Ramos (cell line): ENCODE results near the gene RHO.

ENCODE experiments used
- in situ Hi-C: fragments of 300-500 bp; cut with MboI; formaldehyde crosslinking; loops from one replicate; pipeline ENCODE4 v1.14.3; 2022; ENCODE audit warnings: low sequenced_read_pairs; ENCODE audit not compliant: unreplicated experiment

The RHO gene

DNA sequence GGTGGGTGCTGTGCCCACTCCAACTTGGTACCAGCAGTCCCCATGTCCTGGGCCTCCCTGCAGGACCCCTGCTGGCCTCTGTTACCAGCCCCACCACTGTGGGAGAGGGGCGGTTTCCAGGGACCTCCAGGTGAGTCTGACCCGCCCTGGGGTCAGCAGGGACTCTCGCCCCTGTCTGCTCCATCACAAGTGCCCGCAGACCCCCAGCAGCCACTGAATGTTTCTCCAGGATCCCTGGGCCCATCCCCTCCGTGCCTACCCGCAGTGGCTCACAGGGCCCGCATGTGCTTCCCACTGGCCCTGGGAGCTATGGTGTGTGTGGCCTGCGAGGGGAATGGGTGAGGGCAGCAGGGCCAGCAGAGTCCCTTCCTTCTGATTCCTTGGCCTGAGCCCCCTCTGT is 9.9 kb upstream of the RHO start:
- in situ Hi-C loops = no loop called here

DNA sequence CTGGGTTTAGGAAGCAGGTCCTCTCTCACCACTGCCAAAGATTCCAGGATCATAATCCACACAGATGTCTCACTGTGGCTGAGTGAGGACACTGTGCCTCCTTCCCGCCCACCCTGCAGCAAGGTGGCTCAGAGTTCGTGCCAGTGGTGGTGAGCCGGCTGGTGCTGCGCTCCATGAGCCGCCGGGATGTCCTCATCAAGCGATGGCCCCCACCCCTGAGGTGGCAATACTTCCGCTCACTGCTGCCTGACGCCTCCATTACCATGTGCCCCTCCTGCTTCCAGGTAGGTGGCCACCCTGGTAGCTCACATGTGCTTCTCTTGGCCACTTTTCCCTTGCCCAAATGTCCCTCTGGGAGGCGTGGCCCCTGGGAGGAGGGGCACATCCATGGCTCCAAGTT is 9.0 kb upstream of the RHO start:
- in situ Hi-C loops = no loop called here

DNA sequence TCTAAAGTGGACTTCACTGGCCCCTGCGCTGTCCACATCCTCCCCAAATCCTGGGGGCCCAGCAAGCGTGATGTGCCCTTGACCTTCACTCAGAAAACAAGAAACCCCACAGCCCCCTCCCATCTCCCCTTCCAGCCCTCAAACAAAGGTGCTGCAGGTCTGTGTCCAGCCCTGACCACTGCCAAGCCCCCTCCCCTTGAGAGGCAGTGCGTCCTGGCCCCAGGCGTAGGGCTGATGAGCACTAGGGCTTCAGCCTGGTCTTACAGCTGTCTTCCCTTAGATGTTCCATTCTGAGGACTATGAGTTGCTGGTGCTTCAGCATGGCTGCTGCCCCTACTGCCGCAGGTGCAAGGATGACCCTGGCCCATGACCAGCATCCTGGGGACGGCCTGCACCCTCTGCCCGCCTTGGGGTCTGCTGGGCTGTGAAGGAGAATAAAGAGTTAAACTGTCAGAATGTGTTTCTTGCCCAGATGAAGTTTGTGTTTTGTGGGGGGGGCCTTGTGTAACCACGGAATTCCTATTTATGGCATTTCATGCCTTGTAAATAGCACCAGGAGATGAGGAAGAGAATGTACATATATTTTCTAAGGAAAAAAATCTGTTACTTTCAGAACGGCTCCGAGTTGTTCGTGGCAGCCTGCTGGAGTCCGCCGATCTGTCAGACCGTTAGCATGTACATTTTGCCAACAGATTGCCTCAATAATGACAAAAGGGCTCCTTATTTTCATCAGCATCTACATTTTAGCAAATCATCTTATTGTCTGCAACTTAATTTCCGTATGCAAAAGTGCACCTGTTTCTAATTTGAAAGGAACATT is 8.3 kb upstream of the RHO start:
- in situ Hi-C loops = no loop called here

DNA sequence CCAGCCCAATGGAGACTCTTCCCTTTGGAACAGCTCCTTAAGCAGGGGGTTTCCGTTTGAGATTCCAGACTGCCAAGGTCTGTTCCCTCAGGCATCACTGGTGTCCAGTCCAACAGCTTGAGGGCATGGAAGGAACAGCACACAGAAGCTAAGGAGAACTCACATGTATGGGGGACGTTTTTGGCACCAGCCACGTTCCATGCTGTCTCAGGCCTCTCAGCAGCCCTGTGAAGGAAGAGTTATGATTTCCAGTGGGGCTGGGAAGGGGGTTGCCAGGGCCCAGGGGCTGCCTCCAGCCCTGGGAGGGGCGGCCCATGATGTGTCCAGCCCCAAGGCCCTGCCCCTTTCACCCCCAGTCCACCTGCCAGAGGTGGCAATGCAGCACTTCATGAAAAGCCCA is 7.5 kb upstream of the RHO start:
- in situ Hi-C loops = no loop called here

DNA sequence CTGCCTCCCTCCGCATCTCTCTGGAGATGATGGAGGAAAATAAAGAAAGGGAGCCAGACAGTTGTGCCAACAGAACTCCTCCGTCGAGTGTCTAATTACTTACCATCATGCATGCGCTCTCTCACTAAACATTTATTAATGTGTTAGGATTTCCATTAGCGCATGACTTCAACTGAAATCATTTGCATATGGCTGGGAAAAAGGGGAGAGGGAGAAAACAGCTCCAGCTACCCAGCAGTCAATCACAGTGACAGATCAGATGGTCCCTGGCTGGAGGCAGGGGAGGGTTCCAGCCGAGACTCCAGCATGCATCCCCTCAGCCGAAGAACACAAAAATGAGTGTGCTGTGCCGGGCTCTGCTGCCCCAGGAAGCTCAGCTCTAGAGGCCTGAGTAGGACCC is 6.8 kb upstream of the RHO start:
- in situ Hi-C loops = no loop called here

DNA sequence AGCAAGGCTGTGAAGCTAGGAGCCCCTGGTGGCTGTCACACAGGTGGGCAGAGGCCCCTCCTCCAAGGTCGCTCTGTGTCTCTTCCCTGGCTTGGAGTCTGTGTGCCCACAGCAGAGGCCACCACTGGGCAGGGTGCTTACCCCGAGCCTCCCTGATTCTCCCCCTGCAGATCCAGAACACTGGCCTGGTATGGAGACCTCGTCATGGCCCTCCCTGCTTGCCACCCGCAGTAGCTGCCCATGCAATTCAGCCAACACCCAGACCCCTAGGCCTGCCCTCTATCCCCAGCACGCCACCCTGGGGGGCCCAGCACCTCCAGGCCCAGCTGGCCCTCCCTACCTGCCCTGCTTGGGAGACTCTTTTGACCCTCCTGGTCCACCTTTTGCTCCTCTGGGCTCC is 5.5 kb upstream of the RHO start:
- in situ Hi-C loops = no loop called here

DNA sequence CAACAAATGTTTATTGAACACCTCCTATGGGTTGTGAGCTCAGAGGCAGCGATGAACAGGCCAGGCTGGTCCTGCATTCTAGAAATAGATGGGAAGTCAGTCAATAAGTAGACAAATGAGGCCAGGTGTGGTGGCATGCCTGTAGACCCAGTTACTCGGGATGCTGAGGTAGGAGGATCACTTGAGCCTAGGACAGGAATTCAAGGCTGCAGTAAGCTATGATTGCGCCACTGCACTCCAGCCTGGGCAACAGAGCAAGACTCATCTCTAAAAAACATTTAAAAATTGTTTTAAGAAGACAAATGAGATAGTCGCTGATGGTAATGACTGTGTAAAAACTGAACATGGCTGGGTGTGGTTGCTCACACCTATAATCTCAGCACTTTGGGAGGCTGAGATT is 4.4 kb upstream of the RHO start:
- in situ Hi-C loops = no loop called here

DNA sequence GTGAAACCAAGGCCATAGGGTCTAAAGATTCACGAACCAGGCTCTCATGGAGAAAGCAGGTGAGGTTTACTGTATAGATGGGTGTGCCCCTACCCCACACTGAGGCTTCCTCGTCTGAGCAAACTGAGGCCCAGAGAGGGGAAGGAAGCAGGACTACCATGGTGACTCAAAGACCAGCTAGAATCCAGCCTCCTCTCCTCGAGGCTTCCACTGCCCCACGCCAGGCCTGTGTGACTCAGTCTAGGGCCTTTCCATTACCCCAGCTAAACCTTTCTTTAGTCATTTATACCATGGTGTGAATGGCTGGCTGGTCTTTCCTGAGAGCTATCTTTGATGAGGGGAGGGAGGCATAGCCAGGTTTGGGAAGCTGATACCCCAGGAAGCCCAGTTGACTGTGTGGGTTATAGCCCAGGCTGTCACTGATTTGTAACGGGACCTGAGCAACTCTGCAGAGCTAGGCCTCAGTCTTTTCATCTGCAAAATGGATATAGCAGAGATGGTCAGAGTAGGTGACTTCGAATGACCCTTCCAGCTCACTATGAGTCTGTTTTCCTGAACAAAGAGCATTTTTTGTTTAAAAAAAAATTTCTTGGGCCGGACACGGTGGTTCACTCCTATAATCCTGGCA is 3.0 kb upstream of the RHO start:
- in situ Hi-C loops = no loop called here

DNA sequence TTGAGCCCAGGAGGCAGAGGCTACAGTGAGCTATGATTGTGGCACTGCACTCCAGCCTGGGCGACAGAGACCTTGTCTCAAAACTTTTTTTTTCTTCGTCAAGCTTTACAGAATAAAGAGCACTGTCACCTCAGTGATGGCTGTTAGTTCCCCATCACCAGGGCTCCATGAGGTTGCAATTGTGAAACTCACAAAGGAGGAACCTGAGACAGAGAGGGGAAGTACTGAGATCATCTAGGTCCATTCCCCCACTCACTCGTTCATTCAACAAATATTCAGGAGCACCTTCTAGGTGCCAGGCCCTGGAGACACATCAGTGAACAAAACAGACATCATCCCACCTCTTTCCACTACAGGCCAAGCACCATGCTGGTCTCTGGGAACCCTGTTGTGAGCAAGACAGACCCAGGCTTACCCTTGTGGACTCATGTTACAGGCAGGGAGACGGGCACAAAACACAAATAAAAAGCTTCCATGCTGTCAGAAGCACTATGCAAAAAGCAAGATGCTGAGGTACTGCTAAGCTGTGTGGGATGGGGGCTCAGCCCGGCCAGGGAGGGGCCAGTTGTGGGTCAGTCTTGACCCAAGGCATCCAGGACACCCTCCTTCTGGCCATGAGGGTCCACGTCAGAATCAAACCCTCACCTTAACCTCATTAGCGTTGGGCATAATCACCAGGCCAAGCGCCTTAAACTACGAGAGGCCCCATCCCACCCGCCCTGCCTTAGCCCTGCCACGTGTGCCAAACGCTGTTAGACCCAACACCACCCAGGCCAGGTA is 2.1 kb upstream of the RHO start:
- in situ Hi-C loops = no loop called here

DNA sequence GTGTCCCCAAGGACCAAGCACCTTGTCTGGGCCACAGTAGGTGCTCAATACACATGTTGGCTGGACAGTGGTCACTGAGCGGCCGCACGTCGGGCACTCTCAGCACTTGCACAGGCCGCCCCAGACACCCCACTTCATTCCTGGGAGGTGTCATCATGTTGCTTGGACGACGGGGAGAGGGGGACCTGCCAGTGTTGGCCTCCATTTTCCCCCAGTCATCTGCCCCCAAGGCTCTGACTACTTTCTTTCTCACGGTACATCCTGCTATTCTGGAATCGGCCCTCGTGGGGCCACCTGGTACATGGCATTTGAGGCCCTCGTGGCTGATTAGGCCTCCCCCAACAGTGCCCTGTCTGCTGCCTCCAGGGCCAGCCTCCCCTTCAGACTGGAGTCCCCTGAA is 1.2 kb upstream of the RHO start:
- in situ Hi-C loops = no loop called here

DNA sequence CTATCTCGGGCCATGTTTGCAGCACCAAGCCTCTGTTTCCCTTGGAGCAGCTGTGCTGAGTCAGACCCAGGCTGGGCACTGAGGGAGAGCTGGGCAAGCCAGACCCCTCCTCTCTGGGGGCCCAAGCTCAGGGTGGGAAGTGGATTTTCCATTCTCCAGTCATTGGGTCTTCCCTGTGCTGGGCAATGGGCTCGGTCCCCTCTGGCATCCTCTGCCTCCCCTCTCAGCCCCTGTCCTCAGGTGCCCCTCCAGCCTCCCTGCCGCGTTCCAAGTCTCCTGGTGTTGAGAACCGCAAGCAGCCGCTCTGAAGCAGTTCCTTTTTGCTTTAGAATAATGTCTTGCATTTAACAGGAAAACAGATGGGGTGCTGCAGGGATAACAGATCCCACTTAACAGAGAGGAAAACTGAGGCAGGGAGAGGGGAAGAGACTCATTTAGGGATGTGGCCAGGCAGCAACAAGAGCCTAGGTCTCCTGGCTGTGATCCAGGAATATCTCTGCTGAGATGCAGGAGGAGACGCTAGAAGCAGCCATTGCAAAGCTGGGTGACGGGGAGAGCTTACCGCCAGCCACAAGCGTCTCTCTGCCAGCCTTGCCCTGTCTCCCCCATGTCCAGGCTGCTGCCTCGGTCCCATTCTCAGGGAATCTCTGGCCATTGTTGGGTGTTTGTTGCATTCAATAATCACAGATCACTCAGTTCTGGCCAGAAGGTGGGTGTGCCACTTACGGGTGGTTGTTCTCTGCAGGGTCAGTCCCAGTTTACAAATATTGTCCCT is 1.2 kb downstream of the RHO start:
- in situ Hi-C loops = no loop called here

DNA sequence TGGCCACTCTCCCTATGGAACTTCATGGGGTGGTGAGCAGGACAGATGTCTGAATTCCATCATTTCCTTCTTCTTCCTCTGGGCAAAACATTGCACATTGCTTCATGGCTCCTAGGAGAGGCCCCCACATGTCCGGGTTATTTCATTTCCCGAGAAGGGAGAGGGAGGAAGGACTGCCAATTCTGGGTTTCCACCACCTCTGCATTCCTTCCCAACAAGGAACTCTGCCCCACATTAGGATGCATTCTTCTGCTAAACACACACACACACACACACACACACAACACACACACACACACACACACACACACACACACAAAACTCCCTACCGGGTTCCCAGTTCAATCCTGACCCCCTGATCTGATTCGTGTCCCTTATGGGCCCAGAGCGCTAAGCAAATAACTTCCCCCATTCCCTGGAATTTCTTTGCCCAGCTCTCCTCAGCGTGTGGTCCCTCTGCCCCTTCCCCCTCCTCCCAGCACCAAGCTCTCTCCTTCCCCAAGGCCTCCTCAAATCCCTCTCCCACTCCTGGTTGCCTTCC is 1.9 kb downstream of the RHO start:
- in situ Hi-C loops = no loop called here

DNA sequence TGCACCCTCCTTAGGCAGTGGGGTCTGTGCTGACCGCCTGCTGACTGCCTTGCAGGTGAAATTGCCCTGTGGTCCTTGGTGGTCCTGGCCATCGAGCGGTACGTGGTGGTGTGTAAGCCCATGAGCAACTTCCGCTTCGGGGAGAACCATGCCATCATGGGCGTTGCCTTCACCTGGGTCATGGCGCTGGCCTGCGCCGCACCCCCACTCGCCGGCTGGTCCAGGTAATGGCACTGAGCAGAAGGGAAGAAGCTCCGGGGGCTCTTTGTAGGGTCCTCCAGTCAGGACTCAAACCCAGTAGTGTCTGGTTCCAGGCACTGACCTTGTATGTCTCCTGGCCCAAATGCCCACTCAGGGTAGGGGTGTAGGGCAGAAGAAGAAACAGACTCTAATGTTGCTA is 2.4 kb downstream of the RHO start:
- in situ Hi-C loops = no loop called here

DNA sequence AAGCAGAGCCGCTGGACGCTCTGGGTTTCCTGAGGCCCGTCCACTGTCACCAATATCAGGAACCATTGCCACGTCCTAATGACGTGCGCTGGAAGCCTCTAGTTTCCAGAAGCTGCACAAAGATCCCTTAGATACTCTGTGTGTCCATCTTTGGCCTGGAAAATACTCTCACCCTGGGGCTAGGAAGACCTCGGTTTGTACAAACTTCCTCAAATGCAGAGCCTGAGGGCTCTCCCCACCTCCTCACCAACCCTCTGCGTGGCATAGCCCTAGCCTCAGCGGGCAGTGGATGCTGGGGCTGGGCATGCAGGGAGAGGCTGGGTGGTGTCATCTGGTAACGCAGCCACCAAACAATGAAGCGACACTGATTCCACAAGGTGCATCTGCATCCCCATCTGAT is 3.3 kb downstream of the RHO start:
- in situ Hi-C loops = no loop called here

DNA sequence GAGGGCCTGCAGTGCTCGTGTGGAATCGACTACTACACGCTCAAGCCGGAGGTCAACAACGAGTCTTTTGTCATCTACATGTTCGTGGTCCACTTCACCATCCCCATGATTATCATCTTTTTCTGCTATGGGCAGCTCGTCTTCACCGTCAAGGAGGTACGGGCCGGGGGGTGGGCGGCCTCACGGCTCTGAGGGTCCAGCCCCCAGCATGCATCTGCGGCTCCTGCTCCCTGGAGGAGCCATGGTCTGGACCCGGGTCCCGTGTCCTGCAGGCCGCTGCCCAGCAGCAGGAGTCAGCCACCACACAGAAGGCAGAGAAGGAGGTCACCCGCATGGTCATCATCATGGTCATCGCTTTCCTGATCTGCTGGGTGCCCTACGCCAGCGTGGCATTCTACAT is 3.8 kb downstream of the RHO start:
- in situ Hi-C loops = no loop called here

DNA sequence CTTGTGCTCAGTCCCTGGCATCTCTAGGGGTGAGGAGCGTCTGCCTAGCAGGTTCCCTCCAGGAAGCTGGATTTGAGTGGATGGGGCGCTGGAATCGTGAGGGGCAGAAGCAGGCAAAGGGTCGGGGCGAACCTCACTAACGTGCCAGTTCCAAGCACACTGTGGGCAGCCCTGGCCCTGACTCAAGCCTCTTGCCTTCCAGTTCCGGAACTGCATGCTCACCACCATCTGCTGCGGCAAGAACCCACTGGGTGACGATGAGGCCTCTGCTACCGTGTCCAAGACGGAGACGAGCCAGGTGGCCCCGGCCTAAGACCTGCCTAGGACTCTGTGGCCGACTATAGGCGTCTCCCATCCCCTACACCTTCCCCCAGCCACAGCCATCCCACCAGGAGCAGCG is 5.0 kb downstream of the RHO start:
- in situ Hi-C loops = no loop called here

DNA sequence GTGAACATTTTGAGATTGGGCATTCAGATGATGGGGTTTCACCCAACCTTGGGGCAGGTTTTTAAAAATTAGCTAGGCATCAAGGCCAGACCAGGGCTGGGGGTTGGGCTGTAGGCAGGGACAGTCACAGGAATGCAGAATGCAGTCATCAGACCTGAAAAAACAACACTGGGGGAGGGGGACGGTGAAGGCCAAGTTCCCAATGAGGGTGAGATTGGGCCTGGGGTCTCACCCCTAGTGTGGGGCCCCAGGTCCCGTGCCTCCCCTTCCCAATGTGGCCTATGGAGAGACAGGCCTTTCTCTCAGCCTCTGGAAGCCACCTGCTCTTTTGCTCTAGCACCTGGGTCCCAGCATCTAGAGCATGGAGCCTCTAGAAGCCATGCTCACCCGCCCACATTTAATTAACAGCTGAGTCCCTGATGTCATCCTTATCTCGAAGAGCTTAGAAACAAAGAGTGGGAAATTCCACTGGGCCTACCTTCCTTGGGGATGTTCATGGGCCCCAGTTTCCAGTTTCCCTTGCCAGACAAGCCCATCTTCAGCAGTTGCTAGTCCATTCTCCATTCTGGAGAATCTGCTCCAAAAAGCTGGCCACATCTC is 6.1 kb downstream of the RHO start:
- in situ Hi-C loops = no loop called here

DNA sequence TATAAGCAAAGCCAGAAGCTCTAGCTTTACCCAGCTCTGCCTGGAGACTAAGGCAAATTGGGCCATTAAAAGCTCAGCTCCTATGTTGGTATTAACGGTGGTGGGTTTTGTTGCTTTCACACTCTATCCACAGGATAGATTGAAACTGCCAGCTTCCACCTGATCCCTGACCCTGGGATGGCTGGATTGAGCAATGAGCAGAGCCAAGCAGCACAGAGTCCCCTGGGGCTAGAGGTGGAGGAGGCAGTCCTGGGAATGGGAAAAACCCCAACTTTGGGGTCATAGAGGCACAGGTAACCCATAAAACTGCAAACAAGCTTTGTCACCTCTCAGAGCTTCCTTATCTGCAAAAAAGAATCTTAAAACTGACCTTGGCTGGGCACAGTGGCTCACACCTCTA is 6.6 kb downstream of the RHO start:
- in situ Hi-C loops = no loop called here

DNA sequence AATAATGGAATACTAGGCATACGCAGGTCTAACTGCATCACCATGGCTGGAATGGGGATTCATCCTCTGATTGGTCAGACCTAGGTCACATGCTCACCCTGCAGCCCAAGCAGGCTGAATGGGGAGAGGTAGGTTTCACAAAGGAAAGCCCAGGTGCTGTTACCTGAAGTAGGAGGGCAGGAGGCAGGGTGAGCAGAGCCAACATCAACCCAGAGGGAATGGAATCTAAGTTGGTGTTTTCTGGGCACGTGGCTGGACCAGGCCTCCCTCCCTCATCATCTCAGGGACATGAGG is 7.9 kb downstream of the RHO start:
- in situ Hi-C loops = no loop called here

DNA sequence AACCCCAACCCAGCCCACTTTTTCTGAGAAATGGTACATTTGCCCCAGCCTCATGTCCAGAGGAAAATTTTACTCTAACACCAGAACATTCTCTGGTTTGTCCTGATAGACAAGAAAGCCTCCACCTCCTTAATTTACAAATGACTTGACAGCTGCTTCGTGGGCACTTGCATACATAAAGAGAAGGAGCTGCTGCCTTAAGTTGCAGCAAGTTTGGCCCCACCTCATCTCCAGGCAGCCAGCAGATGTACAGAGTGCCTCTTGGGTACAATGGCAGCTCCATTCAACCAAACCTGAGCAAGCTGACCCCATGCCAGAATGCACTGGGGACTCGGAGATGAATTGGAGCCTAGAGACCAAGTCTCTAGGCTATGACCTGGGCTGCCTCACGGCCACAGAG is 8.4 kb downstream of the RHO start:
- in situ Hi-C loops = no loop called here
